Measurements from ENCODE around the gene MUSK. TPM values are rescaled to one million over a fixed set of nuclear protein-coding genes. Genes with fewer than 3 reads are reported as not detected.

The MUSK gene
- total and polyA plus RNA-seq, 2 donors (not counting 3 experiments of a cell fraction or from before 2014, with no cell fraction given): 0.08 TPM; not detected in 1

DNA sequence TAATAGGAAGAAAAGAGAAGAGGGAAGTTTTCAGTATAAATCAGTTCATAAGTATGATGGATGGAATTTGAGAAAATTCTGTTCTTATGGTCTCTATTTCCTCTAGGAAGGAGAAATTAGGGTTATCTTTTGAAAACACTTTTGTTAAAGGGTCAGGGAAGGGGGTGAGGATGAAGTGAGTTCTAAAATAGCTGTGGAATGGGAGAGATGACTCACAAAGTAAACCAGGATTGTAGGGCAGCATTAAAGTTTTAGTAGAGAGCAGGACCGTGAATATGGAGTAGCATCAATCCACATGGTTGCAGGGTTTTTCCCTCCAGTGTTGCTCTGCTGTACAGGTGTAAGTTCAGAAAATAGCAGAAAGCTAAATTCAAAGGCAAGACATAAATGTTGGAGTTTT lies 32.4 kb downstream of the MUSK start:
- H3K36me3 ChIP-seq (ENCODE audit: control insufficient read depth in 2 of 2, extremely low read depth in 1 of 2, insufficient read depth in 2 of 2, low read length in 2 of 2): no peaks in the 10 kb centered on the region
- no peaks in the 10 kb centered on the region for H3K9me1 ChIP-seq (replicated peaks; ENCODE audit: control insufficient read depth, extremely low read depth, insufficient read depth, low read length)
- CTCF ChIA-PET: interaction anchor here (0.6 to 1.5 kb wide), 5 partner anchors 14 to 978 kb away, joined by 3 to 4 read pairs (median 3); no protein-coding TSS in a partner anchor
- H3K9ac ChIP-seq (replicated peaks; ENCODE audit: extremely low read depth, insufficient read depth, low read length): no peak overlapping the region
- POLR2A ChIA-PET: no interaction called here
- DNase-seq (ENCODE audit: low read depth, low spot score) (peak; percentile 65), FAIRE-seq (peak; percentile 46)
- no peak overlapping the region for H3K4me3 ChIP-seq (replicated peaks in 1 of 3; ENCODE audit: insufficient read depth in 1 of 3, low read depth in 1 of 3, low read length in 3 of 3)
- no peaks in the 10 kb centered on the region for H4K20me1 ChIP-seq (replicated peaks; ENCODE audit: control insufficient read depth, extremely low read depth, insufficient read depth, low read length)
- no TSS peak for BruUV-seq (replicated peaks)
- TF ChIP-seq JUN (IDR thresholded peaks at IDR 0.05; ENCODE audit: borderline replicate concordance, insufficient read depth, insufficient read length, low read depth) (peak; percentile 46), POLR2A (IDR thresholded peaks at IDR 0.05; ENCODE audit: low read depth, low read length) (no peak), MYC (IDR thresholded peaks at IDR 0.05; ENCODE audit: low read depth, low read length) (no peak), FOS (IDR thresholded peaks at IDR 0.05; ENCODE audit: borderline replicate concordance, insufficient read depth, low read length) (peak; percentile 54), GATA2 (IDR thresholded peaks at IDR 0.05; ENCODE audit: insufficient read depth, insufficient read length, low read depth, low read length) (no peak), EZH2 (IDR thresholded peaks at IDR 0.05; ENCODE audit: borderline replicate concordance, low read depth, low read length, severe bottlenecking) (no peak), POLR2AphosphoS5 (IDR thresholded peaks at IDR 0.05; ENCODE audit: insufficient read depth, low read depth, low read length) (peak; percentile 43)
- TF ChIP-seq, protein P1, sequence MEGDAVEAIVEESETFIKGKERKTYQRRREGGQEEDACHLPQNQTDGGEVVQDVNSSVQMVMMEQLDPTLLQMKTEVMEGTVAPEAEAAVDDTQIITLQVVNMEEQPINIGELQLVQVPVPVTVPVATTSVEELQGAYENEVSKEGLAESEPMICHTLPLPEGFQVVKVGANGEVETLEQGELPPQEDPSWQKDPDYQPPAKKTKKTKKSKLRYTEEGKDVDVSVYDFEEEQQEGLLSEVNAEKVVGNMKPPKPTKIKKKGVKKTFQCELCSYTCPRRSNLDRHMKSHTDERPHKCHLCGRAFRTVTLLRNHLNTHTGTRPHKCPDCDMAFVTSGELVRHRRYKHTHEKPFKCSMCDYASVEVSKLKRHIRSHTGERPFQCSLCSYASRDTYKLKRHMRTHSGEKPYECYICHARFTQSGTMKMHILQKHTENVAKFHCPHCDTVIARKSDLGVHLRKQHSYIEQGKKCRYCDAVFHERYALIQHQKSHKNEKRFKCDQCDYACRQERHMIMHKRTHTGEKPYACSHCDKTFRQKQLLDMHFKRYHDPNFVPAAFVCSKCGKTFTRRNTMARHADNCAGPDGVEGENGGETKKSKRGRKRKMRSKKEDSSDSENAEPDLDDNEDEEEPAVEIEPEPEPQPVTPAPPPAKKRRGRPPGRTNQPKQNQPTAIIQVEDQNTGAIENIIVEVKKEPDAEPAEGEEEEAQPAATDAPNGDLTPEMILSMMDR (IDR thresholded peaks at IDR 0.05; ENCODE audit: extremely low read depth in 1 of 2, insufficient read depth in 1 of 2, low read depth in 1 of 2, low read length in 2 of 2): no peak
- TF ChIP-seq, protein P2, sequence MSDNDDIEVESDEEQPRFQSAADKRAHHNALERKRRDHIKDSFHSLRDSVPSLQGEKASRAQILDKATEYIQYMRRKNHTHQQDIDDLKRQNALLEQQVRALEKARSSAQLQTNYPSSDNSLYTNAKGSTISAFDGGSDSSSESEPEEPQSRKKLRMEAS (IDR thresholded peaks at IDR 0.05; ENCODE audit: insufficient read depth, insufficient read length): no peak
- H3K79me2 ChIP-seq (ENCODE audit: control insufficient read depth, insufficient read depth, low read length): no peaks in the 10 kb centered on the region
- intact Hi-C loops (cut with micrococcal nuclease) (loop anchor here (2.0 kb wide), 1 partner anchor 42 kb away; no protein-coding TSS in a partner anchor), dilution Hi-C loops (cut with MboI; ENCODE audit: extremely low pct_ligation_motif_present, low sequenced_read_pairs) (no loop called here)
- H3K27me3 ChIP-seq (ENCODE audit: control insufficient read depth in 2 of 2, insufficient read depth in 2 of 2, low read length in 2 of 2): no peaks in the 10 kb centered on the region
- H3K27ac ChIP-seq (ENCODE audit: insufficient read depth, low read depth, low read length): no peak overlapping the region
- no peaks in the 10 kb centered on the region for H3K9me3 ChIP-seq (replicated peaks; ENCODE audit: control insufficient read depth, insufficient read depth, low read length)
- peaks cover 12% of the 10 kb centered on the region for H3K4me1 ChIP-seq (ENCODE audit: control insufficient read depth, extremely low read depth, insufficient read depth, low read length)
- peak overlapping the region; percentile 44 for H2AFZ ChIP-seq (ENCODE audit: low read depth, low read length)
- H3K4me2 ChIP-seq (ENCODE audit: insufficient read depth, low read length): peak overlapping the region; percentile 64

Measured in endothelial cell of umbilical vein (primary cell).